K562 (cell line): ENCODE results near the gene VPS37B. TPM values are rescaled to one million over a fixed set of nuclear protein-coding genes. Genes with fewer than 3 reads are reported as not detected.

Source experiments
- ATAC-seq: fragments of 200-7000 bp; cut with Tn5 transposase; 3 replicates; pipeline ENCODE4 v1.9.1; 2020; ENCODE audit warnings: moderate library complexity
- BruUV-seq: library from RNA; stranded (reverse); fragments of 400-500 nt; replicated peaks from 2 replicates; lab custom pipeline; 2021; lab: Mats Ljungman, UMichigan
- CTCF ChIA-PET: fragments of 300-600 bp; formaldehyde crosslinking; extraction: SDS; loops from one replicate; lab custom pipeline; 2021; ENCODE audit warnings: low intra/inter-chr PET ratio; lab: Yijun Ruan, JAX
- POLR2A ChIA-PET: fragments of 300-600, 350-650 bp; sonication (Branson Sonifier 250); formaldehyde crosslinking; extraction: SDS; loops from one replicate; lab custom pipeline; 2021; ENCODE audit warnings: antibody characterized with exemption, inconsistent platforms; lab: Yijun Ruan, JAX
- DNase-seq, 4 experiments: peaks; one replicate each; pipeline versions ENCODE4 v3.0.0 to v3.0.0-alpha.2; 2011 to 2018; ENCODE audit warnings: low spot score in 3 of 4, mixed read lengths in 3 of 4; ENCODE audit errors: extremely low read depth in 1 of 4
- FAIRE-seq: peaks from 2 replicates; lab custom pipeline; 2011; peaks lifted over from hg19 to GRCh38; lab: Jason Lieb, UNC
- H2AFZ ChIP-seq: 2 replicates; pipeline ENCODE4 v1.6.0; 2011; ENCODE audit warnings: low read depth, low read length, control low read depth, inconsistent platforms
- H3K27ac ChIP-seq: fragments of 200-600 bp; 3 replicates; pipeline ENCODE4 v1.8.0; 2011; ENCODE audit warnings: low read depth, mild to moderate bottlenecking, control low read depth, inconsistent platforms, low read length, moderate library complexity, mixed read lengths; ENCODE audit errors: extremely low read depth
- H3K27me3 ChIP-seq, 2 experiments: fragments of 300-600 bp in 1 of 2; 2 replicates in 1 of 2; 3 replicates in 1 of 2; pipeline versions ENCODE4 v1.6.0 to v1.8.0; 2011; ENCODE audit warnings: inconsistent platforms in 2 of 2, low read length in 2 of 2, mild to moderate bottlenecking in 1 of 2, mixed read lengths in 1 of 2, moderate library complexity in 1 of 2; ENCODE audit not compliant: control insufficient read depth in 2 of 2, insufficient read depth in 2 of 2
- H3K36me3 ChIP-seq: fragments of 300-600 bp; 3 replicates; pipeline ENCODE4 v1.8.0; 2011; ENCODE audit warnings: mild to moderate bottlenecking, low read length, inconsistent platforms; ENCODE audit not compliant: control insufficient read depth, insufficient read depth
- H3K4me1 ChIP-seq, 2 experiments: fragments of 200-600 bp in 1 of 2; replicated peaks in 1 of 2; 2 replicates in 1 of 2; 3 replicates in 1 of 2; pipeline versions ENCODE4 v1.5.1 to v1.8.0; 2011; ENCODE audit warnings: inconsistent platforms in 2 of 2, low read length in 2 of 2, mild to moderate bottlenecking in 1 of 2, mixed read lengths in 1 of 2, moderate library complexity in 1 of 2; ENCODE audit not compliant: control insufficient read depth in 2 of 2, insufficient read depth in 2 of 2
- H3K4me2 ChIP-seq: 2 replicates; pipeline ENCODE4 v1.6.1; 2011; ENCODE audit warnings: low read length, control low read depth, inconsistent platforms, mixed read lengths; ENCODE audit not compliant: insufficient read depth
- H3K4me3 ChIP-seq: fragments of 200-600 bp; sonication (generic), shearing (Covaris generic); 2 replicates; pipeline ENCODE4 v1.5.1; 2016; ENCODE audit warnings: control low read depth, inconsistent platforms
- H3K79me2 ChIP-seq: fragments of 200-600 bp; 3 replicates; pipeline ENCODE4 v1.8.0; 2011; ENCODE audit warnings: low read length, inconsistent platforms; ENCODE audit not compliant: control insufficient read depth, insufficient read depth
- H3K9ac ChIP-seq, 2 experiments: 2 replicates each; pipeline versions ENCODE4 v1.6.0 to v1.6.1; 2011; ENCODE audit warnings: low read depth in 2 of 2, low read length in 2 of 2, control low read depth in 1 of 2, inconsistent platforms in 1 of 2, mild to moderate bottlenecking in 1 of 2, mixed read lengths in 1 of 2; ENCODE audit not compliant: insufficient read depth in 1 of 2
- H3K9me1 ChIP-seq: one replicate; pipeline ENCODE4 v1.6.0; 2011; ENCODE audit warnings: inconsistent platforms, mild to moderate bottlenecking, low read length, moderate library complexity; ENCODE audit not compliant: control insufficient read depth, insufficient read depth
- H3K9me3 ChIP-seq: replicated peaks from 2 replicates; pipeline ENCODE4 v1.5.1; 2011; ENCODE audit warnings: low read depth, low read length, inconsistent platforms; ENCODE audit not compliant: control insufficient read depth, insufficient read depth
- H4K20me1 ChIP-seq: replicated peaks from 2 replicates; pipeline ENCODE4 v1.6.1; 2011; ENCODE audit warnings: low read length, inconsistent platforms, mixed read lengths; ENCODE audit not compliant: control insufficient read depth, insufficient read depth
- GABPA ChIP-seq: fragments of 200-800 bp; sonication (Bioruptor generic); conservative IDR thresholded peaks from 2 replicates; pipeline ENCODE4 v1.6.1; 2016; ENCODE audit warnings: low read depth, missing genetic modification characterization, missing compliant biosample characterization
- NFRKB ChIP-seq: fragments of 450-650 bp; IDR thresholded peaks from 2 replicates; pipeline ENCODE4 v1.6.1; 2016; ENCODE audit warnings: low read depth
- TEAD2 ChIP-seq: fragments of 450-650 bp; IDR thresholded peaks from 2 replicates; pipeline ENCODE4 v1.6.1; 2016; ENCODE audit warnings: missing genetic modification characterization, control low read depth, missing compliant biosample characterization
- ZNF174 ChIP-seq: fragments of 250-450 bp; sonication (Bioruptor Pico); IDR thresholded peaks from 2 replicates; pipeline ENCODE4 v1.4.0; 2020; ENCODE audit warnings: mild to moderate bottlenecking
- ZZZ3 ChIP-seq: fragments of 450-650 bp; IDR thresholded peaks from 2 replicates; pipeline ENCODE4 v1.6.1; 2016; ENCODE audit warnings: antibody characterized with exemption, mild to moderate bottlenecking, moderate library complexity
- WGBS: fragments of 100-300 bp; shearing (Covaris generic); methylation state at CpG from one replicate; pipeline ENCODE4 v1.1.6; 2016; ENCODE audit warnings: low coverage, mixed read lengths; ENCODE audit not compliant: insufficient coverage; ENCODE audit errors: missing lambda C conversion rate; 5-methylcytosine and 5-hydroxymethylcytosine counted together
- in situ Hi-C: fragments of 300-500 bp; cut with MboI; formaldehyde crosslinking; loops from 4 replicates; pipeline ENCODE4 v1.15.0; 2018; ENCODE audit warnings: inconsistent platforms, mixed read lengths
- intact Hi-C: fragments of 100-400 bp; cut with micrococcal nuclease; formaldehyde crosslinking; loops from 2 replicates; pipeline ENCODE4 v1.14.2; 2022
- polyA plus RNA-seq, 8 experiments: library from polyadenylated mRNA; depleted of rRNA in 4 of 8; stranded (reverse) in 5 of 8; unstranded in 3 of 8; fragments of >200 nt; fragmentation: Nextera tagmentation in 2 of 8; fragmentation: Illumina TruSeq in 1 of 8; extraction: Ambion mirVana in 2 of 8; extraction: Trizol in 1 of 8; gene quantifications; 2 replicates each; pipeline versions ENCODE4 v1.2.1 to v1.2.3, GENCODE V29; 2011 to 2014; ENCODE audit warnings: inconsistent platforms in 1 of 8, missing spikeins in 1 of 8
- total RNA-seq, 7 experiments: library from RNA; depleted of rRNA in 6 of 7; stranded (reverse); fragments of >200 nt in 6 of 7; fragmentation: Illumina TruSeq in 2 of 7; extraction: Trizol in 2 of 7; gene quantifications; 2 replicates each; pipeline versions ENCODE4 v1.2.1 to v1.2.3, GENCODE V29; 2011 to 2021; ENCODE audit warnings: low replicate concordance in 1 of 7
- TF ChIP-seq, protein P1 (sequence below): fragments of 450-650 bp; conservative IDR thresholded peaks from 2 replicates; pipeline ENCODE4 v1.6.1; 2016; ENCODE audit warnings: missing genetic modification characterization, low read depth, mild to moderate bottlenecking, missing compliant biosample characterization, moderate library complexity
- TF ChIP-seq, protein P2 (sequence below): fragments of 250-450 bp; sonication (Bioruptor Pico); IDR thresholded peaks from 2 replicates; pipeline ENCODE4 v1.4.0; 2020; ENCODE audit warnings: mild to moderate bottlenecking, moderate library complexity

VPS37B gene
- total and polyA plus RNA-seq, 9 of the 15 experiments (the other 6 are each of a cell fraction or from before 2014, with no cell fraction given): 0.28 to 37.4 (median 17.9) TPM

- H3K79me2 ChIP-seq: no peaks in the 10 kb centered on the region
- H4K20me1 ChIP-seq: peaks cover 22% of the 10 kb centered on the region
- no peak overlapping the region for H3K27ac ChIP-seq
- no peak overlapping the region for H3K4me3 ChIP-seq
- CTCF ChIA-PET: no interaction called here
- H3K9me3 ChIP-seq: no peaks in the 10 kb centered on the region
- FAIRE-seq (no peak), ATAC-seq (no peak), DNase-seq (no peak)
- H3K9me1 ChIP-seq: no peaks in the 10 kb centered on the region
- H2AFZ ChIP-seq: no peak overlapping the region
- no TSS peak for BruUV-seq
- in situ Hi-C loops (no loop called here), intact Hi-C loops (loop anchor here (10.0 kb wide), 1 partner anchor 54 kb away; no protein-coding TSS in a partner anchor)
- H3K27me3 ChIP-seq: no peaks in the 10 kb centered on the region
- peak overlapping the region in 1 of 2 experiments; percentile 2; a peak in 1 of 4 replicates for H3K9ac ChIP-seq
- no peak overlapping the region for H3K4me2 ChIP-seq
- POLR2A ChIA-PET: interaction anchor here (0.7 to 1.0 kb wide), 4 partner anchors 10 to 499 kb away, joined by 3 read pairs; no protein-coding TSS in a partner anchor
- no peaks in the 10 kb centered on the region for H3K36me3 ChIP-seq
- H3K4me1 ChIP-seq: peaks cover 0 to 39% of the 10 kb centered on the region in 2 experiments; a peak in 2 of 5 replicates
- 79% methylated on average over 28 of the region's 36 CpGs for WGBS
- TF ChIP-seq ZZZ3 (no peak), GABPA (tag) (no peak), NFRKB (no peak), TEAD2 (tag) (no peak), ZNF174 (CRISPR knock-in tag) (no peak)
- TF ChIP-seq, protein P1, sequence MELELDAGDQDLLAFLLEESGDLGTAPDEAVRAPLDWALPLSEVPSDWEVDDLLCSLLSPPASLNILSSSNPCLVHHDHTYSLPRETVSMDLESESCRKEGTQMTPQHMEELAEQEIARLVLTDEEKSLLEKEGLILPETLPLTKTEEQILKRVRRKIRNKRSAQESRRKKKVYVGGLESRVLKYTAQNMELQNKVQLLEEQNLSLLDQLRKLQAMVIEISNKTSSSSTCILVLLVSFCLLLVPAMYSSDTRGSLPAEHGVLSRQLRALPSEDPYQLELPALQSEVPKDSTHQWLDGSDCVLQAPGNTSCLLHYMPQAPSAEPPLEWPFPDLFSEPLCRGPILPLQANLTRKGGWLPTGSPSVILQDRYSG (tag): no peak
- TF ChIP-seq, protein P2, sequence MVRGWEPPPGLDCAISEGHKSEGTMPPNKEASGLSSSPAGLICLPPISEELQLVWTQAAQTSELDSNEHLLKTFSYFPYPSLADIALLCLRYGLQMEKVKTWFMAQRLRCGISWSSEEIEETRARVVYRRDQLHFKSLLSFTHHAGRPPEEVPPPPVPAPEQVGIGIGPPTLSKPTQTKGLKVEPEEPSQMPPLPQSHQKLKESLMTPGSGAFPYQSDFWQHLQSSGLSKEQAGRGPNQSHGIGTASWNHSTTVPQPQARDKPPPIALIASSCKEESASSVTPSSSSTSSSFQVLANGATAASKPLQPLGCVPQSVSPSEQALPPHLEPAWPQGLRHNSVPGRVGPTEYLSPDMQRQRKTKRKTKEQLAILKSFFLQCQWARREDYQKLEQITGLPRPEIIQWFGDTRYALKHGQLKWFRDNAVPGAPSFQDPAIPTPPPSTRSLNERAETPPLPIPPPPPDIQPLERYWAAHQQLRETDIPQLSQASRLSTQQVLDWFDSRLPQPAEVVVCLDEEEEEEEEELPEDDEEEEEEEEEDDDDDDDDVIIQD (CRISPR knock-in tag): no peak
Measured at GRCh38 chr12:122848471-122849351, 47.2 kb downstream of the VPS37B start.
